Colonic mucosa (tissue), 4 donors: Measurements from ENCODE around the gene RHOU. TPM values are rescaled to one million over a fixed set of nuclear protein-coding genes. Genes with fewer than 3 reads are reported as not detected.

Experiments used
- DNase-seq: peaks from one replicate; pipeline ENCODE4 v3.0.0-alpha.2; 2020
- H3K27ac ChIP-seq: fragments of 200-600 bp; one replicate; pipeline ENCODE4 v1.8.0; 2021
- H3K27me3 ChIP-seq: fragments of 200-600 bp; one replicate; pipeline ENCODE4 v1.8.0; 2021
- H3K36me3 ChIP-seq: fragments of 200-600 bp; one replicate; pipeline ENCODE4 v1.8.0; 2021
- H3K4me1 ChIP-seq: fragments of 200-600 bp; one replicate; pipeline ENCODE4 v1.8.0; 2021; ENCODE audit warnings: mild to moderate bottlenecking
- H3K4me3 ChIP-seq: fragments of 200-600 bp; one replicate; pipeline ENCODE4 v1.8.0; 2021
- H3K9ac ChIP-seq, 2 donors: one replicate each; pipeline ENCODE4 v1.7.0; 2013; ENCODE audit warnings: control low read depth in 2 of 2, low read depth in 2 of 2, low read length in 2 of 2
- H3K9me3 ChIP-seq: fragments of 200-600 bp; one replicate; pipeline ENCODE4 v1.8.0; 2021
- CTCF ChIP-seq: fragments of 200-600 bp; IDR thresholded peaks from one replicate; pipeline ENCODE4 v1.8.0; 2022; ENCODE audit warnings: antibody characterized with exemption, mild to moderate bottlenecking
- intact Hi-C: fragments of 100-400 bp; cut with DNase I; formaldehyde crosslinking; loops from one replicate; pipeline ENCODE4 v1.14.1; 2022
- total RNA-seq, 2 donors: library from RNA; stranded (reverse); fragmentation: NEBNext Ultra II Directional in 1 of 2; extraction: Animal tissue kit (Norgen Biotek cat#: 25700) in 1 of 2; gene quantifications; one replicate each; pipeline ENCODE4 v1.2.1, GENCODE V29; 2021
- donor health status: healthy.
- donor health status: DM: no; HTN: no; CAD: no.
- donor health status: DM: no; HTN: no; CAD: no.

The RHOU gene
- total RNA-seq, 2 donors from 2014 or later, result 13.3 to 24.3 TPM

- Histone ChIP-seq H3K4me1 (no peaks in the 10 kb centered on the region), H3K9ac (no peak overlapping the region), H3K27ac (no peak overlapping the region), H3K9me3 (no peaks in the 10 kb centered on the region), H3K4me3 (no peak overlapping the region), H3K27me3 (no peaks in the 10 kb centered on the region), H3K36me3 (no peaks in the 10 kb centered on the region)
- no peak for DNase-seq
- intact Hi-C loops, result loop anchor here (10.0 kb wide), 1 partner anchor 422 kb away; no protein-coding TSS in a partner anchor
- no peak for TF ChIP-seq CTCF
Observed at GRCh38 chr1:228732426-228732825, 2.9 kb upstream of the RHOU start.

GRCh38 chr1:228733576-228733975, 1.7 kb upstream of the RHOU start:
- H3K4me1 ChIP-seq, result no peaks in the 10 kb centered on the region
- no peak overlapping the region for H3K4me3 ChIP-seq
- no peak for TF ChIP-seq CTCF
- intact Hi-C loops, result loop anchor here (10.0 kb wide), 1 partner anchor 421 kb away; no protein-coding TSS in a partner anchor
- H3K9ac ChIP-seq, result no peak overlapping the region
- no peak for DNase-seq
- no peaks in the 10 kb centered on the region for H3K27me3 ChIP-seq
- no peak overlapping the region for H3K27ac ChIP-seq
- no peaks in the 10 kb centered on the region for H3K9me3 ChIP-seq
- H3K36me3 ChIP-seq, result no peaks in the 10 kb centered on the region

- H3K4me1 ChIP-seq, result no peaks in the 10 kb centered on the region
- DNase-seq, result peak; percentile 72
- intact Hi-C loops, result loop anchor here (2.0 to 10.0 kb wide), 3 partner anchors 71 to 493 kb away; no protein-coding TSS in a partner anchor
- no peaks in the 10 kb centered on the region for H3K36me3 ChIP-seq
- no peaks in the 10 kb centered on the region for H3K9me3 ChIP-seq
- no peak for TF ChIP-seq CTCF
- H3K4me3 ChIP-seq, result peak overlapping the region; percentile 80
- peak overlapping the region; percentile 88 to 96 for H3K9ac ChIP-seq
- no peaks in the 10 kb centered on the region for H3K27me3 ChIP-seq
- peak overlapping the region; percentile 83 for H3K27ac ChIP-seq
Observed at GRCh38 chr1:228735871-228736586, 750 bp downstream of the RHOU start.

- intact Hi-C loops, result loop anchor here (5.0 to 10.0 kb wide), 2 partner anchors 70 to 418 kb away; no protein-coding TSS in a partner anchor
- Histone ChIP-seq H3K9me3 (no peaks in the 10 kb centered on the region), H3K27me3 (no peaks in the 10 kb centered on the region), H3K9ac (peak overlapping the region; percentile 88 to 96), H3K27ac (peak overlapping the region; percentile 83), H3K36me3 (no peaks in the 10 kb centered on the region), H3K4me1 (no peaks in the 10 kb centered on the region), H3K4me3 (peak overlapping the region; percentile 80)
- no peak for TF ChIP-seq CTCF
- DNase-seq, result no peak
Observed at GRCh38 chr1:228736844-228737445, 1.7 kb downstream of the RHOU start.

DNA sequence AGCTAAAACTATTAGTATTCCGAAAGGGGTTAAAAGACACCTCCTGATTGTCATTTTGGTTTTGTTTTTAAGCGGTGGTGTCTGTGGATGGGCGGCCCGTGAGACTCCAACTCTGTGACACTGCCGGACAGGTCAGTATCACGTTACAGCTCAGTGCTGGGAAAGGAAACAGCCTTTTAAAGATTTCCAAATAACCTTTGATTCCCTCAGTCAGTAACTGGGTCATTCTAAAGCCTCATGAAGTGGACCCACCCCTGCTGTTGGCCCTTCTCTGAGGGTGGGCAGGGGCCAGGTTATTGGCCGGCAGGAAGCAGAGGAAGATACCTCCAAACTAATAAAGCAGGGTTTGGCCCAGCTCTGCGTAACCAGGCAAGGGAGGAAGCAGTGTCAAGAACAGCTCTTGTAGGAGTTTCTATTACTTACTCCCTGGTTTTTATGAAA, 2.3 kb downstream of the RHOU start:
- Histone ChIP-seq H3K9ac (peak overlapping the region in 1 of 2 donors; percentile 55), H3K9me3 (no peaks in the 10 kb centered on the region), H3K27ac (peak overlapping the region; percentile 83), H3K4me3 (peak overlapping the region; percentile 80), H3K27me3 (no peaks in the 10 kb centered on the region), H3K4me1 (no peaks in the 10 kb centered on the region), H3K36me3 (no peaks in the 10 kb centered on the region)
- no peak for TF ChIP-seq CTCF
- intact Hi-C loops, result loop anchor here (5.0 to 10.0 kb wide), 2 partner anchors 70 to 417 kb away; no protein-coding TSS in a partner anchor
- no peak for DNase-seq
